Right hindlimb (tissue), 1 donor: ENCODE data around the gene TFPI2.

Experiments used
- DNase-seq: peaks from one replicate; pipeline ENCODE4 v3.0.0-alpha.2; 2018

TFPI2 gene

DNA sequence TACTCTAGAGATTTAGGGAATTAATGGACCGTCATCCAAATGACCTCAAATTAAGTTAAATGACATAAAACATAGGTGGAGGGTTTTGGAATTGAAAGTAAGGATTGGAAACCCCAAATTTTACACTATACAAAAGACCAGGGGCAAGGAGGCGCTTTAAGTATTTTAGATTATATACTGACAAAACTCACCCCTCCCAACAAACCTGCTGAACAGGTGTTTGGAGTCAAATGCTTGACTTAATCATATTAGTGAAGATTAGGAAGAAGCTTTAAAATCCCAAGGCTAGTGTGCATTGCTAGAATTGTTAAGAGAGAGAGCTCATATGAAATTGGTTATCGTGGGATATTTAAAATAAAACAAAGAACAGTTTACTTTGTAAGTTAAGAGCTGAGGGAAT lies 15.7 kb upstream of the TFPI2 start, which contains the start of gene GNGT1:
Gene GNGT1, plus strand, starts transcription at position 301 of the 400 bp plus-strand sequence. CDS start 180 bp downstream, outside the sequence.
- no peak for DNase-seq

DNA sequence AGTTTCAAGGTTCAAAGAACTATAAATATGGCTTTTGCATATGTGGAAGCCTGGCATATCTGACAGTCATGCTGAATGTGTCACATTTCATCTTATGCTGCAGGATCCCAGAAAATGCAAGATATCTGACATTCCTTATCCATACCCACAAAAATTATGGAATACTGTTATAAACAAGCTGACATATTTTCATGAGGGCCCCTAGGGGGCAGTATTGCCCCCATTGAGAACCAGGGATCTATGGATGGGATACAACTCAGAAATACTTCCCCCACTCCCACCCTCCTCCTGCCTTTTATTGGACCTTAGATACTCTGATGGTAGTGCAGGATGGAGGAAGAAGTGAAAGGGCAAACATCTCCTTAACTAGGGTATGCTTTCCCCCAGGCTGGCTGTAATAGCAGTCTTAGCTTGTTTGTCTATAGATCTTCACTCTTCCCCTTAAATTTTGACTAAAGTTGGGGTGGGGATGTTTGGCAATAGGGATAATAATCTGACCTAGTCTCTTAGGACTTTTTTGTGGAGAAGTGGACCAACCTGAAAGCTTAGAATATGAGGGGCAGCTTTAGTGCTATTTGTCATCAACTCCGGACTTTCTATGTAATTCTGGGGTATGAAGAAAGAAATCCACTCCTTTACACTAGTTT lies 12.3 kb upstream of the TFPI2 start:
- DNase-seq, result peak; percentile 28

DNA sequence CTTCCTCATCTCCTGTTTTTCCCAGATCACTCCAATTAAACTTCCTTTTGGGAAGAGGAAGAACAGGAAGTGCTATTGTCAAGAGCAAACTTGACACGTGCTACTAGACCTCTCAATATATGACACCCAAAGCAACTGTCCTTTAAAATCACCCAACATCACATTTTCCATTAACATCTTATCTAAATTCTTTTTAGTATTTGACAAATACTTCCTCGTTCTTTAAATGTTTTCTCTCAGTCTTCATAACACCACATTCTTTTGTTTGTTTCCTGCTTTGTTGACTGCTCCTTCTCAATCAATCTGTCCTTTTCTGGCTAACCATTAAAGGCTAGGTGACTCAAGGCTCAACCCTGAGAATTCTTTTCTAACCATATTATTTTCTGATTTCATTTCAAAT lies 7.1 kb upstream of the TFPI2 start:
- no peak for DNase-seq

DNA sequence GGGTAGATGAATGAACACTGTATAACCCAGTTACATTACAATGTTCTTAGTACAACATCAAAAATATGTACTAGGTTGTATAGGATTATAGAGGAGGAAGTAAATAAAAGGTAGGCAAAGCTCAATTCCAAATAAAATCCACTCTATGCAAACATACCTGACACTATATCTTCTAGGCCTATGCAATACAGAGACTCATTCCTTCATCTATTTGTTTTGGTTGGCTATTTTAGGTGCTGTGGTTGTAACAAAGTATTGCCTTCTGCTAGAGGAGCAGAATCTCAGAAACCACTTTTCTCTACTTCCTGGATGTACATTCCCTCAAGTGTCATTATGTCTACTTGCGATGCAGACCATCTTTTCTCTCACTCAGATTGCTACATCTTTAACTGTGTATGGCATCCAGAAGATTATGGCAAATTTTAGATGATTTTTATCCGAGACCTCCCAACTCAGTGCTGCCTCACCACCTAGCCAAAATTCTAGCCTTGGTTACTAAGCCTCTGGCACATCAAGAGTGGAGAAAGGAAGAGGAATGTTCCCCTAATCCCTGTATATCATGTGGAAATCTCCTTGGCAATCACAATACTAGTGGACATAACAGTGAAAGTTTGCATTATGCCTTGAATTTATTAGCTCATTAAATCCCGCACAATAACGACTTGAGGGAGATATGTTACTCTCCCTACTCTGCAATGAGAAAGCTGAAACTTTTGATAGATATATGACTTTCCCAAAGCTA lies 5.5 kb upstream of the TFPI2 start:
- peak; percentile 20 for DNase-seq

DNA sequence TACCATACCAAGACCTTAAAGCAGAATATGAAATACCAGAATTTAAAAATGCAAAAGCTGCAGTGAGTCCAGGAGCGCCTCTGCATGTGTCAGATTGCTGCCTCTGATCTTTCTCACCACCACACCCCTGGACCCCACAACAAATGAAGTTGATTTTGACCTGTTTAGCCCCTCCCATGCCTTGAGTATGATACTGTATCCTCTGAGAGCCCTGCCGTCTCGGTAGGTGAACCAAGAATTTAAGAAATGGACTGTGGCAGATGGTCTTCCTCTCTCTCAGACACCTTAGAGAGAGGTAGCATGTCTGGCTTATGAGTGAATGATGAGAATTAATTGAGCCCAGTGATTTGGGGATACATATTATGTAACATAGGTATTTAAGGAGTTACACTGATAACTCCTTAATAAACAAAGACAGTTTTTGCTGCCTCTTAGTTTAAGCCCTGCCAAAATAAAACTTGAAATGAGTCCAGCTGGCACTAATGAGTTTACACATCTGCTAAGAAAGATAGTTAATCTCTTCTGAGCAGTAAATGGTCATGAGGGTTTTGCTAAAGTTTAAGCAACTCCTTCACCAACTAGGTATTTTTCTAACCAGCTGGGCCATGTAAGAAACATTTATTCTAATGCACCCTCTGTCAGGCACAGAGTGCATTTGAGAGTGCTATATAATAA lies 4.5 kb upstream of the TFPI2 start:
- no peak for DNase-seq

DNA sequence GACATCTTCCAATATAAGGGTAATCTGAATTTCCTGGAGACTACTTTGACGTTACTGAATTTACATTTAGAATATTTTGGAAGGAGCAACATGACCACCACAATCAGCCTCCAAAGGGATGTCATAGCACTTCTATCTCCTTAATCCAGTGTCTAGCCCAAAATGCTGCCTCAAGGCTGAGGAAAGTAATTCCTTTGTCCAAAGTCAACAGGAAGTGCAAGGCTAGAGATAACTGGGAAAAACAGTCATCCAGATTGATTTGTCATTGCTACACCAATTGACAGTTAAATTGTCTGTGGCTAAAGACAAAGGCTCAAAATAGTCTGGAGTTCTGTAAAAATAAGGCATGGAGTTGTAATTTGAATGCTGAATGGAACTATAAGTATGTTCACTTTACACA lies 3.9 kb upstream of the TFPI2 start:
- no peak for DNase-seq

DNA sequence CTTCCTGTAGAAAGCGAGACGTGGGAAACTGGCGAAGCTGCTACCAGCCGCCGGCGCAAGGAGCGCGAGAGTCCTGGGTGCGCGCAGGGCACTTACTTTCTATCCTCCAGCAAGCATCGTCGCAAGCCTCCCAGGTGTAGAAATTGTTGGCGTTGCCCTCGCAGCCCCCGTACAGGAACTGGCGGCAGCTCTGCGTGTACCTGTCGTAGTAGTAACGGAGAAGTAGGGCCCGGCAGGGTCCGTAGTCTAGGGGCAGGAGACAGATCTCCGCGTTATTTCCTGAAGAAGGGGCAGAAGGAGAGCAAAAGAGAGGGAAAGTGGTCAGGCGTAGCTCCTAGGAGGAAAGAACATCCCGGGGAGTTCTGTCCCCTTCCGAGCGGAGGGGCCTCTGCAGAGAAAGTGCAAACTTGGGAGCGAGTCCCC lies 501 bp downstream of the TFPI2 start:
- DNase-seq, result peak; percentile 54

DNA sequence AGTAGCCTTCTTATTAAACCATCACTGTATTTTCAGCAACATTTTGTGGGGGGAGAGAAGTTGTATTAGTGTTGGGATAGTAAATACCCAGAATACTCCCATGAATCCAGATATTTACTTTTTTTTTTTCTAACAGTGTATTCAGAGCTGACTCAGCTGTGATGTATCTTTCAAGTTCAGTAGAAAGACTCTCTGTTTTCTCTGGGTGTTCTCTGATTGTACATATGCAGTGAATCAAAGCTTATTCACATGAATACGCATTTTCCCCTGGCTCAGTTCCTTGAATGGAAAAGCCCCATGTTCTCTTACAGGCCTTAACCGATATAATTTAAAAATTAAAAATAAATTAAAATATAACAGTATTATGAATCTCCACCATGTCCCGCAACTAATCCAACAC lies 1.3 kb downstream of the TFPI2 start:
- DNase-seq, result no peak

DNA sequence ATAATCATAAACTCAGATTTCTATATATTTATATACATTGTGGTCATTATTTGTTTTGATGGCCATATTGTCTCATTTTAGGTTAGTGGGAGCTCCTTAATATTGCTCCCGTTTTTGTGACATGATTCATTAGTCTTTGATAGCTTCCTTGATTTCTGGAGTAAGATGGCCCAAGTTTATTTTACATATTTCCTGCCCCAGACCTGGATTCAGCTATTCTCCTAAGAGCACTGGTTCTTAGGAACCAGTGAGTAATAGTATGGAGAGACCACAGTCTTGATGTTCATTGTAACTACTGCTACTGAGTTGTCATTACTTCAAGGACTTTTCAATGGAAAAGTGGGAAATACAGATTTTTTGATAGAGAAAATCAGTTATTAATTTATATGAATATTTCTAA lies 6.0 kb downstream of the TFPI2 start:
- no peak for DNase-seq

DNA sequence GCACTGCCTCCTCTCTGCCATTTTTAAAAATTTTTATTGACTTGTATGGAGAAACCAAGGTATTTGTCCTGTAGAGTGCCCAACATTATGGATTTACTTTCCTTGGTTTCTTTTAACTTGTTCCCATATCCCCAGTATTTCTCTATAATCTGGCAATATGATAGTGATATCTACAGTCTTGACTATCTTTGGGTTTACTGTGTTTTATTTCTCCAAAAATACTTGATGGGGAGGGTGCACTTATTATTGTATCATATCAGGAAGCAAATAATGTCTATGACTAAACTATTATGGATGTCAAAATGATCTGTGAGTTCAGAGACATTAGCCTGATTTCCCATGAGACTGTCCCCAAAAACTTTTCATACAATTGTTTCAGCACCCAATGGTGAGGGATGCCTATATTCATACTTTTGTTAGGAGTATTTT lies 6.6 kb downstream of the TFPI2 start:
- DNase-seq, result no peak

DNA sequence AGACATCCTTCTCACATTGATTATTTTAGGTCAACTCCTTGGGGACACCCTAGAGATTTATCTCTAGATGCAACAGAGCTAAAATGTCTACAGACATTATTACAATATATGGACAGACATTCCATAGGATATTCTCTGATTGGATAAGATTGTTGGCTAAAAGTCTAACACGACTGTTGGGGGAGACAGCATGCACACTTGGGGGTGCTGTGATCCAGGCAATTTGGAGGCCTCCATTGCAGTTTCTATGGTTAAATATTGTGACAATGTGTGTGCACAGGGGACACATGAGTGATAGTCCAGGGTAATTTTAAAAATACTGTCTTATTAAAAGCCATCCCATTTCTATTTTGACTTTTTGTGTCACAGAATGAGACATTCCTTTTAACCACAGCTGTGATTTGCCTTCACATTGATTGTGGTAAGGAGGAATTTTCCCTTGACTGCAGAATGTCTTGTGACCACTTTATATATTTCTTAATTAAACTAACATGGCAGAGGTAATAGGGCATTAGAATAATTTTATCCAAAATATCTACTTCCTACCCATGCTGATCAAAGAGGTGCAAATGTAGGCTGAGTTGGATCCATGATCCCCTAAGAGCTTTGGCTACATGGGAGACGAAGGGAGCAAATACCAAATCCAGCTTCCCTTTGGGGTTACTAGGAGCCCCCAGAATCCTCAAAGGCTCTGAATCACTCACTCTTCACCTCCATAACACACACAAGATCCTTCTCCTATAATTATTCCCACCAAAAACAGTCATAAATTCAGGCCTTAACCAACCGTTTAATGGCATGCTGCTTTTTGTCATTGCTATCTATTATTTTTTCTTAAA lies 7.3 kb downstream of the TFPI2 start:
- no peak for DNase-seq

DNA sequence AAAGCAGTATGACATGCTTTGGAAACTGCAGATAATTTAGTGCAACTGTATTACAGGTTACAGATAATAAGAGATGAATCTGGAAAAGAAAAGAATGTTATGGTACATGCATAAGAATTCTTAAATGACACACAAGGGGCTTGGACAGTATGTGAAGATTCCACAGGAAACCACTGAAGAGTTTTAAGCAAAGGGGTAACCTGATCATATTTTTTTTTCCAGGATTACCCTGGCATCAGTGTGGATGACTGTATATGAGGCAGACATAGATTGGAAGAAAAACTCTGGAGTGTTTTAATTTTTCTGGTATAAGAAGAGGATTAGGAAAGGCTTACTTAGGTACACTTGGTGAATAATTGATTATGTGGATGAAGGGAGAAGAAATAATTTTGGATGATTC lies 8.1 kb downstream of the TFPI2 start:
- no peak for DNase-seq

DNA sequence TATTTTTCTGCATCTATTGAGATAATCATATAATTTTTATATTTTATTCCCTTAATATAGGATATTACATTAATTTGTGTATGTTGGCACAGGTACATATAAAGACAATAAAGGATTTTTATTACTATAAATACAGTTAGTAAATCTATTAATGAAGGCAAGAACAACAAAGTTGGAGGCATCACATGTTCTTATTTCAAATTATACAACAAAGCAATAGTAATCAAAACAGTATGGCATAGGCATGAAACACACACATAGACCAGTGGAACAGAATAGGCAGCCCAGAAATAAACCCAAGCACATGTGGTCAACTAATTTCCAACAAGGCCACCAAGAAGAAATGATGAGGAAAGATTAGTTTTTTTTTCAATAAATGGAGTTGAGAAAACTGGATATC lies 11.2 kb downstream of the TFPI2 start:
- no peak for DNase-seq

DNA sequence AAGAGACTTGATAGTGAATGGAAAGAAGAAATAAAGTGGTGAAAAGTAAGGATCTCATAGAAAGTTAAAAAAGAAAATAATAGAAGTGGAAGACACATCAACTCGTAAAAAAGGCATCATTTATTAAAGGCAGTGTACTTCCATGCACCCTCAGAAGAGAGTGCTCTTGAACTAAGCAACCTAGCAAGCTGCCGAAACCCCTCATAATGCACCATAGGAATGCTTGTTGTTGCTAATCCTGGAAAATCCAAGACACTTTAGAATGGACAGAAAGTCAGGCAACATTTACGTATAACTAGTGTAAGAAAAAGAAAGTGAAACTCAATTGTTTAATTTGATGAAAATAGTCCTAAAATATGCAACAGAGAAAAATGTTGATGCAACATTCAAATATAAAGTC lies 12.8 kb downstream of the TFPI2 start:
- DNase-seq, result no peak

DNA sequence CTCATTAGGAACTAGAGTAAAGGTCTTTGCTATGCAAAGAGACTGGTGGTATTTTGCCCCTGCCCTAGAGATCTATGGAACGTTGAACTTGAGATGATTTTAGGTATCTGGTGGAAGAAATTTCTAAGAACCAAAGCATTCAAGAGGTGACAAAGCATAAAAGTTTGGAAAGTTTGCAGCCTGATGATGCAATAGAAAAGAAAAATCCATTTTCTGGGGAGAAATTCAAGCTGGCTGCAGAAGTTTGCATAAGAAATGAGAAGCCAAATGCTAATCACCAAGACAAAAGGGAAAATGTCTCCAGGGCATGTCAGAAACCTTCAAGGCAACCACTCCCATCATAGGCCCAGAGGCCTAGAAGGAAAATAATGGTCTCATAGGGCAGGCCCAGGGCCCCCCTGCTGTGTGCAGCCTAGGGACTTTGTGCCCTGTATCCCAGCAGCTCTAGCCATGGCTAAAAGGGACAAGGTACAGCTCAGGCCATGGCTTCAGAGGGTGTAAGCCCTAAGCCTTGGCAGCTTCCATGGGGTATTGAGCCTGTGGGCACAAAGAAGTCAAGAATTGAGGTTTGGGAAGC lies 16.5 kb downstream of the TFPI2 start:
- no peak for DNase-seq

DNA sequence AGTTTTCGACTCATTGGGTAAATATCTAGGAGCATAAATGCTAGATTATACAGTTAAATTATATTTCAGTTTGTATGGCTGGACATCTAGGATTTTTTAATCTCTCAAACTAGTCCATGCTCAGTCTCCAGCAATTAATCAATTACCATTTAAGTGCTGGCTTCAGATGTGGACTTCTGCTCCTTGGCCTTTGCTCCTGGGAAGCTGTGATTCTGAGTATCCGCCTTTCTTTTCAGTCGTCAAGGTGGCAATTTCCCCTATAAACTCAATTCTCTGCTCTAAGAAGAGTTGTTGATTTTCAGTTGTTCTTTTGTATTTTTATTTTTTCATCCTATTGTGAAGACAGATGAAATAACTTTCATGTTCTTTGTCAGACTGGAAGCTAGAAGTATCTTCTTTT lies 23.7 kb downstream of the TFPI2 start:
- DNase-seq, result no peak

DNA sequence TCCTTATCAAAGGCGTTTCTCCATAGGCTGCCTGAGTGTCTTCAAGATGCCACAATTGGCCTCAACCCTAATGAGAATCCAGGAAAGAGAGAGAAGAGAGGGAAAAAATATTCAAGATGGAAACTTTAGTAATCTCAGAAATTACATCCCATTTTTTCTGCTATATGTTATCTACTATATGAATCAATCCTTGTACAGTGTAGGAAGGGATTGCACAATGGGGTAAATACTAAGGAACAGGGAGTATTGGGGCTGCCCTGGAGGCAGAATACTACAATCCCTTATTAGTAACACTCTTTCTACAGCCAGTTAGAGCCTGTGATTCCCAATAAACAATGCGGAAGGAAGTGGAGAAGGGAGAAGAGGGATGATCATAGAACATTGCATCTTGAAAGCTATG lies 27.9 kb downstream of the TFPI2 start:
- no peak for DNase-seq

DNA sequence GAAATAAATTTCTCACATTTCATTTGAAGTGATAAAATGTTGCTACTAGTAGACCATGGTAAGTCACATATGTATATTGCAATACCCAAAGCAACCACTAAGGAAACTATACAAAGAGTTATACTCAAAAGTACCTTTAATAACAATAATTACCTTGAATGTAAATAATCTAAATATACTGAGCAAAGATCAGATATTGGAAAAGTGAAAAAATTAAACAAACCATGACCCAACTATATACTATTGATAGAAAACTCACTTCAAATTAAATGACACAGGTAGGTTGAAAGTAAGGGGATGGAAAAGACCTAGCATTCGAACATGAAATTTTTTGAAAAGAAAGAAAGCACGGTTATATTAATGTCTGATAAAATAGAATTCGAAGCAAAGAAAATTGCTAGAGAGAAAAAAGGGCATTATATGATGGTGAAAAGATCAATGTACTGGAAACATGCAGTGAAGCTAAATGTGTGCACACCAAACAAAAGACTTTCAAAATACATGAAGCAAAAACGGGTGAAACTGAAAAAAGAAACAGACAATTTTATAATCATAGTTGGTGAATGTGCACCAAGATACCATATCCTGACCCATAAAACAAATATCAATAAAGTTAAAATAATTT lies 29.1 kb downstream of the TFPI2 start:
- DNase-seq, result no peak

DNA sequence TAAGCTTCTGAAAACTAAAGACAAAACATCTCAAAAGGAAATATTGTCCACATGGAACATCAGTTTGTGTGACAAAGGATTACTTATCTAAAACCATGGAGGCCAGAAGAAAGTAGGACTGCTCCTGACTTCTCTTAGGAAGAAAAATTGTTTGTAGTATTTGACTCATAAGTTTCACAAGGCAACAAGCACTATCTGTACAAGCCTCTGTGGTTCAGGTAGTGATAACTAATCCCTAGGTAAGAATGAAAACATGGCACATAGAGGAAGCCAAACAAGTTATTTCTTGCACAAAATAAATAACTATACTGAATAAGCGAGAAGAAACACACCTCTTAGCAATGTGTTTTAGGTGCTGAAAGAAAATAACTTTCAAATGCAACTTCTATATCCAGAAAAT lies 30.3 kb downstream of the TFPI2 start:
- no peak for DNase-seq

DNA sequence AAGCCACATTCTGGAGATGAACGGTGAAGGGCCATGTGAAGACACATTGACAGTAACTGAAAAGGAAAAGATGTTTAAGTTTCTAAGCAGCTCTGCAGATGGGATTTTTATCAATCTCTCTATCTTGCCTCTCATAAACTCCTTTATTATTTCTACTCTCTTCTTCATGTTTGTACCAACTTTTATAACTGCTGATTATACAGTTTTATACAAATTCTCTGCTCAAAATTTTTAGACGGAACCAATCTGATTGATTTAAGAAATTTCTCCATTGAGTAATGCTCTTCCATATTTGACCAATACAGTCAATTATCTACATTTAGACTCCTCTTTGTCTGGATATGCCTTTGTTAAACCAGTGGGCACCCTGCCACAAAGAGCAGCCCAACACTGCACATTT lies 31.7 kb downstream of the TFPI2 start:
- no peak for DNase-seq

DNA sequence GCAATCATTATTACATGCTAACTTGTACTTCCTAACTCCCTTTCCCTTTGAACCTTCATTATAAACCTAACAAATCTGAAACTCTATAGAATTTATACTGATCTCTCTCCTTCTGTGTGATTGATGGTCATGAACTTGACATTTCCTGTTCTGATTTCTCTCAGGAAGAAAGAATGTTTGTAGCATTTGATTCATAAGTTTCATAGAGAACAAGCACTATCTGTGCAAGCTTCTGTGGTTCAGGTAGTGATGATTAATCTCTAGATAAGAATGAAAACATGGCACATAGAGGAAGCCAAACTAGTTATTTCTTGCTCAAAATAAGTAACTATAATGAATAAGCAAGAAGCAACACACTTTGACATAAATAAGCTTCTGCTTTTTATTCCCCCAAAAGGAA lies 34.2 kb downstream of the TFPI2 start:
- no peak for DNase-seq

DNA sequence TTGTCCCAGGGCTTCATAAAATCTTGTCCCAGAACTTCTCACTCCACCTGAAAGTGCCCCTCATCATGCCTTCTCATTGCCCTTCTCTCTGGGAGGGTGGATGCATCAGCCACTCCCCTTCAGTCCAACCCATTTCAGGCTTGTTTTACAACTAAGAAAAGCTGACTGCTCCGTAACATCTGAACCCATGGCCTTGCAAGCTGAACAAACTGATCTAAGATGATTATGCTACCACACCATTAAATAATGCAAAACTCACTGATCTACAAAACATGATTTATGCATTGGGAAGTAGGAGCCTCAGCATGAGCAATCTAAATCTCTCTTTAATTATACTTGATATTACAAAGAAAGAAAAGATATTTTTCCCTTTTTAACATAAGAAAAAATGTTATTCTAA lies 34.8 kb downstream of the TFPI2 start:
- no peak for DNase-seq
